Hematopoietic multipotent progenitor cell (in vitro differentiated cells): ENCODE measurements around the gene ABHD16B. TPM values are rescaled to one million over a fixed set of nuclear protein-coding genes. Genes with fewer than 3 reads are reported as not detected.
A peak's percentile ranks its signal among the peaks of the same experiment; 100 is the strongest.

Experiments used
- DNase-seq, 3 donors: peaks; one replicate each; pipeline ENCODE4 v3.0.0-alpha.2; 2011 to 2015; ENCODE audit warnings: low read depth in 2 of 3, low spot score in 2 of 3
- total RNA-seq: library from RNA; depleted of rRNA; stranded (reverse); fragments of >200 nt; gene quantifications from one replicate; pipeline ENCODE4 v1.2.3, GENCODE V29; 2012

ABHD16B gene
- total RNA-seq: 0.27 TPM

DNA sequence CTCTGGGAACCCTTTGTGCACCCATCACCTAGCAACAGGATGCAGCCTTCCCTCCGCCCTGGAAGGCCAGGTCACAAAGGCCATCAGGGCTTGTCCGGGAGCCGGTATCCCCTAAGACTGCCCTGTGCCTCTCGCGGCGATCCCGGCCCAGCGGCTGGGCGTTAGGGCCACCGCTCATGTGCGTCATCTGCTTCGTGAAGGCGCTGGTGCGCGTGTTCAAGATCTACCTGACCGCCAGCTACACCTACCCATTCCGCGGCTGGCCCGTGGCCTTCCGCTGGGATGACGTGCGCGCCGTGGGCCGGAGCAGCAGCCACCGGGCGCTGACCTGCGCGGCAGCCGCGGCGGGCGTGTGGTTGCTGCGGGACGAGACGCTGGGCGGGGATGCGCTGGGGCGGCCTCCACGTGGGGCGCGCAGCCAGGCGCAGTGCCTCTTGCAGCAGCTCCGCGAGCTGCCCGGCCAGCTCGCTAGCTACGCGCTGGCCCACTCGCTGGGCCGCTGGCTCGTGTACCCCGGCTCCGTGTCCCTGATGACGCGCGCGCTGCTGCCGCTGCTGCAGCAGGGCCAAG is at the start of gene ABHD16B:
Gene ABHD16B (plus strand): TSS at position 134 of the 570 bp plus-strand sequence. CDS start 43 bp downstream, at position 177.
- DNase-seq: no peak

DNA sequence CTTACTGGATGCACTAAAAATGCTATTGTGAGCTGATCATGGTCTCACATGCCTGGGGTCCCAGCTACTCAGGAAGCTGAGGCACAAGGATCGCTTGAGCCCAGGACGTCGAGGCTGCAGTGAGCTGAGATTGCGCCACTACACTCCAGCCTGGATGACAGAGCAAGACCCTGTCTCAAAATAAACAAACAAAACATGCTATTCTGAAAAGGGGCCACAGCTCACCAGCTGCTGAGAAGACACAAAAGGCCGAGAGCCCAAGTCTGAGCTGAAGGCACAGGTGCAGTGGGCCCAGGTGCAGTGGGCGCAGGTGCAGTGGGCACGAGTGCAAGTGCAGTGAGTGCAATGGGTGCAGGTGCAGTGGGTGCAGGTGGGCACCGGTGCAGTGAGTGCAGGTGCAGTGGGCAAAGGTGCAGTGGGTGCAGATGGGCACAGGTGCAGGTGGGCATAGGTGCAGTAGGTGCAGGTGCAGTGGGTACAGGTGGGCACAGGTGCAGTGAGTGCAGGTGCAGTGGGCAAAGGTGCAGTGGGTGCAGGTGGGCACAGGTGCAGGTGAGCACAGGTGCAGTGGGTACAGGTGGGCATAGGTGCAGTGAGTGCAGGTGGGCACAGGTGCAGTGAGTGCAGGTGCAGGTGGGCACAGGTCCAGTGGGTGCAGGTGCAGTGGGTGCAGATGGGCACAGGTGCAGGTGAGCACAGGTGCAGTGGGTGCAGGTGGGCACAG is 46.2 kb upstream of the ABHD16B start:
- DNase-seq: no peak

DNA sequence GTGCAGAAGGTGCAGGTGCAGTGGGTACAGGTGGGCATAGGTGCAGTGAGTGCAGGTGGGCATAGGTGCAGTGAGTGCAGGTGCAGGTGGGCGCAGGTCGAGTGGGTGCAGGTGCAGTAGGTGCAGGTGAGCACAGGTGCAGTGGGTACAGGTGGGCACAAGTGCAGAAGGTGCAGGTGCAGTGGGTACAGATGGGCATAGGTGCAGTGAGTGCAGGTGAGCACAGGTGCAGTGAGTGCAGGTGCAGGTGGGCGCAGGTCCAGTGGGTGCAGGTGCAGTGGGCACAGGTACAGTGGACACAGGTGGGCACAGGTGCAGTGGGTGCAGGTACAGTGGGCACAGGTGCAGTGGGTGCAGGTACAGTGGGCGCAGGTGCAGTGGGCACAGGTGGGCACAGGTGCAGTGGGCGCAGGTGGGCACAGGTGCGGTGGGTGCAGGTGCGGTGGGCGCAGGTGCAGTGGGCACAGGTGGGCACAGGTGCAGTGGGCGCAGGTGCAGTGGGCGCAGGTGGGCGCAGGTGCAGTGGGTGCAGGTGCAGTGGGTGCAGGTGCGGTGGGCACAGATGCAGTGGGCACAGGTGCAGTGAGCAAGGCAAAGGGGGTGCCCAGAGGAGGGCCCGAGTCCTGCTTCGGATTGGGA is 45.6 kb upstream of the ABHD16B start:
- no peak for DNase-seq

DNA sequence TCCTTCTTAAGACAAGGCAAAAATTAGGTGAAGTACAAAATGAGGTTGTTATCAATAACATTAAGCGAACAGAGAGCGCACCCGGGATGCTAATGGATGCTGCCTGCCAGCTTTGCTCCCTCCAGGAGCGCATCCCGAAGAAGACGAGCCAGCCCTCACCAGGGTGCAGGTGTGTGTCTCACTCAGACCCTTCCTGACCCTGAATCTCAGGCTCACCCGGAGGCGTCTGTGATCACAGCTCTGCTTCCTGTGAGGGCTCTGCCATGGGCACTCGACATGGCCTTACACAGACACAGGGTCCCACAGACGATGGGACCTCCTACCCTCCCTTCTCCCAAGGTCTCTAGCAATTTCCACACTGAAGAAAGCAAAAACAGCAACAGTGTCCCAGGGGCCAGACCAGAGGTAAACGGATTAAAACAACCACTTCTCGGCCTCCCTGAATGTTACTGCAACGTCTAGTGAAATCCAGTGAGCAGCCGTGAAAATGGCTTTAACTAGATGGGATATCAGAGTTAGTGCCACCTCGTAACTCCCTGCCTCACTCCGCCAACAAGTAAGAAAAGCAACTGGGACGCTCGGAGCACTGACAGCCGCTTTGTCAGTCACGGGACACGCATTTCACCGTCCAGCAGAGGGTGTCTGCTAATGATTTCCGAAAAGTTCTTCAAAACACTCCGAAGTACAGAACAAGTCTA is 41.9 kb upstream of the ABHD16B start:
- peak in 1 of 3 donors; percentile 42 for DNase-seq

DNA sequence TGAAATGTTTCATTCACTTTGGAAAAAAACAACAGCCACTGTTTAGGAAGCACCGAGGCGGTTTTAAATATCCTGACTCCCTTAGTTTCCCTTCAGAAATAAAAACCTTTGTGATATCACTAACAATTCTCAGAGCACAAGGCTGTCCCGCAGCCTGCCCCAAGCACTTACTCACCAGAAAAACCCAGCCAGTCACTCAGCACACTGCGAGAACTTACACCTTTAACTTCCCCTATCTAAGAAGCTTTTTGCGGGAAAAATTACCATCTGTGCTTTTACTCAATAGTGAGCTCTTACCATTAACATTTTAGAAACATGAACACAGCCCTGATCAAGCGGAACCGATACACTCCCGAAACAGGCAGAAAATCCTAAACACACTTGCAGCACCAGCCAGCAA is 39.5 kb upstream of the ABHD16B start:
- no peak for DNase-seq

DNA sequence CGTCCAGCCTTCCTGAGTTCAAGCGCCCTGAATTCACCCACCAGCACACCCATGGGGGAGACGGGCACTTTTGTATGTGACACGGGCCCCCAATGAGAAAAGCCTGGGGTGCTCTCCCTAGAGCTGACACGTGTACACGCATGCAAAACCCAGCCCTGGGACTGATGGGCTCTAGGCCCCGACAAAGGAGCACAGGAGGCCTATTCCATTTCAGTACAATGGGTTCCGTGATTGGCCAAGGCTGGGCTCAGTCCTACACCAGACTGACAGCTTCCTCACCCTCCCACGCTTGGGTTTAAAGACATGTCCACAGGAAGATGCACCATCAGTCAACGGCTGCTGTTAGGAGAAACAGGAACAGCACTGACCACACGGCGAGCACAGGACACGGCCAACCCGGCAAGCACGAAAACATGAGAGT is 39.0 kb upstream of the ABHD16B start:
- DNase-seq: no peak

DNA sequence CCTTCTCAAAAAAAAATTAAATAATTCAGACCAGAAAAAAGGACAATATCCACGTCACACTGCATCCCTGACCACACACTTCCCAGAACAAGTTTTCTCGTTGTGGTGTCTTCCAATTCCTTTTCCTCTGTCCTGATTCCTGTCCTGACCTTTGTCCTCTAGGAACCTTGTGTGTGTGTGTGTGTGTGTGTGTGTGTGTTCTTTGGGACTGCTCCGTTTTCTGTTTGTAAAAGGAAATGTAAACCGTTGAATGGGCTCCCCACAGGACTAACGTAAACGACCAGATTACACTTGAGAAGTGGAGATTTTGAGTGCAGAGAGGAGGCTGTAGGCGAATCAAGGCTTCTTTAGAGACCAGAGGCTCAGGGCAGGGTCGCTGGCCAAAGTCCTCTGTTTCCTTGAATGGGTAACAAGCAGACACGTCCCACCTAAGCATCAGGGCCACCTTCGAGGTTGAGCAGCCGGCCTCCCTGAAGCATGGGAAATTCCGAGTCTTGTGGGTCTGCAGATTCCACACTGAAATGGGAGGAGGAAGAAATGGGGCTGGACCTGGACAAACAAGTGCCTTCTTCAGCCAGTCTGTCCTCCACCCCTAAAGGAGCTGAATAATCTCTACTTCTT is 37.5 kb upstream of the ABHD16B start:
- no peak for DNase-seq

DNA sequence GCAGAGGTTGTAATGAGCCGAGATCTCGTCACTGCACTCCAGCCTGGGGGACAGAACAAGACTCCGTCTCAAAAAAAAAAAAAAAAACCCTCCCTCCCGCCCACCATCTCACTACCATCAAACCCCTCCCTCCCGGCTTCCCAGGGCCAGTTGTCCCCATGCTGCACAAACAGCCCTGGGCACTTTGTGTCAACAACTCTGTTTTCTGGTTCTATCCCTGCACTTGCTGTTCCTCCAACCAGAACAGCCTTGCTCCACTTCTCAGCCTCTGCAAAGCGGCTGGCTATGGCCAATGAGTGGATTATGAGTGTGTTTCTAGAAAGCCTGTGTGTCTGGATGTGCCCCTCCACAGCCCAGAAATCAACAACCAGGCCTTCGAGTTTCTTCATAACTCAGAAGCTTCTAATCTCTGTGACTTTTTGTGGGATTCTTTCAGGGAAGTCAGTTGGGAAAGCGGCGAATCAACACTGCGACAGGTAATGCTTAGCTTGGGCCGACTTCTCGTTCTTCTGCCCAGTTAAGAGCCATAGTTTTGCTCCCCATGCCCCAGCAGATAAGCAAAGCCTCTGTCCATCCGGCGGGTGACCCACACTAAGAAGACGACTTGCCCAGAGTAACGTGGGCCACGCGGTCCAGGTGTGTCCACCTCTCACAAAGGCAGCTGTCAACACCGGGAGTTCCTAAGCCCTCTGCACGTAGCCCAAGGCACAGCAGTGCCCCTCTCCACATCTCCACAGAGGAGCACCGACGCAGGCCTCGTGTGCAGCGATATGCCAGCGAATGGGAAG is 35.8 kb upstream of the ABHD16B start:
- no peak for DNase-seq

DNA sequence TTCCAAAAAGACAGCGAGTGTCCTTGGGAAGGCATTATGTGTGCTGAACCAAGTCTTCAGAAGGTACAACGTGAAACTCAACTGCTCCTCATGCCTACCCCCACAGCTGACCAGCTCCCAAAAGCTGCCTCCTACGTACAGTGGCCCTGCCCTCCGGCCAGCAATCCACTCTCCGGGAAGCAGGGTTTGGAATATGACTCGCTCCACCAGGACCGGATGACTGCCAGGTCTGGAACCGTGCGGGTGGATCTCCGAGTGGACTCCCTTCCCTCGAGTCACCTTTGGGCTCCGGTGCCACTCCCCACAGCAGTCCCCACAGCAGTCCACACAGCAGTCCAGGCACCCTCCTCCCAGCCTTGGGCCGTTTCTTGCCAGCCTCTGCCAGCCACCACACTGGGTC is 34.5 kb upstream of the ABHD16B start:
- no peak for DNase-seq

DNA sequence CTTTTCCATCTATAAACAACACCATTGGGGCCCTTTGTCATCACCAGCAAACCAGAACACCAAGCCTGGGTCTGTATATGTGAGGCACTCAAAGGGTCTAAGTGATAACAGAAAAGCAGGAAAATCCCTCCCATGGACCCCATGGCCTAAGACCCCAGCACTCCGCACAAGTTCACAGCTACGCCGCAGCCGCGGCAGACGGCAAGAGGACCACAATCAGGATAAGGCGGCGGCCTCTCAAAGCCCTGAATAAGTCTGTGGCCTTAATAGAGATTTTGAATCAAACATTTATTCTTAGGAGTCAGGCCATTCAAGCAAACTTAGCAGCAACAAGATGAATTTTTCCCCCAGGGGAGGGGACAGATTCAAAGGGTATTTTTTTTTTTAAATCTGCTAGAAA is 33.2 kb upstream of the ABHD16B start:
- DNase-seq: no peak

DNA sequence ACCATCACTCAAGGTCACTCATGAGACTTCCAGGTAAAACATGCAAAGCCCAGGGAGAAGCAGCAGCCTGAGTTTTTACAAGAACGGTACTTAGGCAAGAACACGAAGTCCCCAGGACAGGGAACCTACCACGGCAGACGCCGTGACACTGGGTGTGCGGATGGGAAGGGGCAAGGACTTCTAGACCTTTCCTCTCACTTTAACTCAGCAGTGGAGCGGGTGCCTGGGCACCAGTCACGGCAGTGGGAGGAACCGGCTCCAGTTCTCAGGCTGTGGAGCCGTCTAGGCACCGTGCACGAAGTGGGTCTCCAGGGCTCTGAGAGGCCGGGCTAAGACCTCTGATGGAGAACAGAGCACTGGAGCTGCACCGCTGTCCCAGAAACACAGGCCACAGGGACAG is 32.8 kb upstream of the ABHD16B start:
- no peak for DNase-seq

DNA sequence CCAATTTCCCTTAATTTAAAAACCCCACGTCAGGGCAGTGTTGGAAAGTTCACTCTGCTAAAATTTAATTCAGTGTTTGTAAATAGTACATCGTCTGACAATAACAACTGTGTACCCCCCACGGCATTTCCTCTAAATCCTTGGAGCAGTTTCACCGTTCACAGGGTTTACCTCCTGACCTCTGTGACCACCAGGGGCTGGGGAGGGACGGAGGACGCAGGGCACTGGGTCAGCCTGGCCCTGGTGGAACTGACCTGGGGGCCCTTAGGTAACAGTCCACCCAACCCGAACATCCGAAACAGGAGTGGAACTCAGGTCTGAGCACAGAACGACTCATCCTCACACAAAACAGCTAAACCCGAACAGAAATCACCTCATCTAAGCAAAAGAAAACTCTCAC is 32.3 kb upstream of the ABHD16B start:
- DNase-seq: no peak

DNA sequence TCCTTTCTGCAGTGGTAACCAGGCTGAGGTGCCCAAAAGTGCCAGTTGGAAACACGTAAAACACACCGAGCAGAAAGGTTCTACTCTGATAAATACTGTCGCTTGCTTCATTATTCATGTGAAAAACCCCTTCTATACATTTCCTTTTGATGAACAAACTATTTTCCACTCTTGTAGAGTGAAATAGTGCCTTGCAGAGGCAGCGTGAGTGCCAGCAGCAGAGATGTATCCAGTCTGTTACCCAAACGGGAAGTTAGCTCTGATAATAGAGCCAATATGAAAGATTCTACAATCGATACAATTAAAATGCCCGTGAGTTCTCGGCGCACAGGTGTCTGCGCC is 31.7 kb upstream of the ABHD16B start:
- DNase-seq: no peak

DNA sequence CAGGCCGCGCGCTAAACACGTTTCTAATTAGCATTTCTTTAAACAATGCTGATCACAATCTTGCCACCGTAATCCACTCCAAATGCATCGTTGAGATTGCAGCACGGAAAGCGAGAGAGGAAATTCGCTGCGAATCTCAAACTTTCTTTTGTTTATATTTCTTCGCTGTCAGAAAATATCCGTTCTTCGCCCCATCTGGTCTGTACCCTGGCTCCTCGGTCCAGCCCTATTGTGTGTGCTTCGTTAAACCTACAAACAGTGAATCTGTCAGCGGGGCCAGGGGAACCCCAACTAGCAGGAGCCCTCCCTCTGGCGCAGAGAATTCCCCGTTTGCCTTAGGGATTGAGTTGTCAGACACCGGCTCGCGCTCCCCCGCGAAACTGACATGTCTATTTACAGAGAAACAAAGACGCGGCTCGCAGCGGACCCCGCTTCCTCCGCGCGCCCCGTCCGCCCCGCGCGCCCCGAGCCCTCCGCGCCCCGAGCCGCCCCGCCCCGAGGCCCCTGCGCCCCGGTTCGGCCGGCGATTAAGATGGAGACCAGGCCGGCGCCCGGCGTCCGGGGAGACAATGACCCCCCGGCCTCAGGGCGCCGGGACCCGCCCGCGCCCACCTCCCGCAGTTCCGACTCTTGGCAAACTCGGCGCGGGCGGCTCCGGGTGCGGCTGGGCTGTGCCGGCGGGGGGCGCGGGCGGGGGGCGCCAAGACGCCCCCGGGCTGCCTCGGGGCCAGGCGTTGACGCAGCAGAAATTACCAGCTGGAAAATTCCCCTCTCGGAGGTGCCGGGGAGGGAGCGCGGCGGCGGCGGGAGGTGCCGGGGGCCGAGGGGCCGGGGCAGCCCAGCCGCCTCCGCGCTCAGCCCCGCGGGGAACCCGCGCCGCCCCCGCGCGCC is 31.1 kb upstream of the ABHD16B start:
- no peak for DNase-seq

DNA sequence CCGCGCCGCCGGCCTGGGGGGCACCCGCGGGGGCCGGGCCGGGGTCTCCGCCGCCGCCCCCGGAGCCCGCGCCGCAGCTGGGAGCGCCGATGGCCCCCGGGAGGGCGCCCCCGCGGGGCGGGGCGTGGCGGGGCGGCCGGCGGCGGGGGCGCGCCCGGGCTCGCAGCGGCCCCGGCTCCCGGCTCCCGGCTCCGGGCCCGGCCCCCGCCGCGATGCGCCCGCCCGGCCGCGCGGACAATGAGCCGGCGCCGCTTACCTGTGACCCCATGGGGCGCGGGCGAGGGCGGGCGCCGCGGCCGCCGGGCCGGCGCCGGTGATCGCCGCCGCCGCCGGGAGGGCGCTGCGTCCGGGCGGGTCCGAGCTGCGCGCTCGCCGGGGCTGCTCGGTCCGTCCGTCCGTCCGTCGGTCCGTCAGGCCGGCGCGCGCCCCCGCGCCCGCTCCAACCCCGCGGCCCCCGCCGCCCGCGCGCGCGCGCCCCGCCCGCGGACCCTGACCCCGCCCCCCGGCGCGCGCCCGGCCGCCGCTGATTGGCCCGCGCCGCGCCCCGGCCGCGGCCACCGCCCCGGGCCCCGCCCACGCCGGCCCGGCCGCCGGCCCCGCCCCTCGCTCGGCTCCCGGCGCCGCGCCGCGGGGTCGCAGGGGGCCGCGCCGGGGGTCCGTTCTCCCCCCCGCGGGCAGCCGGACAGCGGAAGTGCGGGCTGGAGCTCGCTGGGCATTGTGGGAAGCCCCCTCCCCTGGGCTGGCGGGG is 30.3 kb upstream of the ABHD16B start, which contains the start of gene ZBTB46:
Gene ZBTB46 (minus strand): TSS at position 424 of the 748 bp plus-strand sequence. CDS start 40,507 bp downstream, outside the sequence.
- no peak for DNase-seq

DNA sequence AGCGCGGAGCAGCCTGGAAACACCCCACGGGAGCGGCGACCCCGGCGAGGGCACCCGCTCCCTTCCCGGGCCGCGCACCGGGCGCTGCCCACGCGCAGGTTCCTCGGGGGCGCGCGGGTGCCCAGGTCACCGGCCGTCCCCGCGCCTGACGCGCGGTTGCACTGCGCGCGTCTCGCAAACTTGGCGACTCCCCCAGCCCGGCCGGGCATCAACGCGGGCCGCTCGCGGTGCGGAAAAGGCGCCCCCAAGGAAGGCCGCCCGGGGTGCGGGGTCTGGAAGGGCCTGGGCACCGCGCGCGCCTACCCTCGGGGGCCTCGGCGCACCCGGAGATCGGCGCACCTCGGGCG is 29.7 kb upstream of the ABHD16B start:
- DNase-seq: no peak

DNA sequence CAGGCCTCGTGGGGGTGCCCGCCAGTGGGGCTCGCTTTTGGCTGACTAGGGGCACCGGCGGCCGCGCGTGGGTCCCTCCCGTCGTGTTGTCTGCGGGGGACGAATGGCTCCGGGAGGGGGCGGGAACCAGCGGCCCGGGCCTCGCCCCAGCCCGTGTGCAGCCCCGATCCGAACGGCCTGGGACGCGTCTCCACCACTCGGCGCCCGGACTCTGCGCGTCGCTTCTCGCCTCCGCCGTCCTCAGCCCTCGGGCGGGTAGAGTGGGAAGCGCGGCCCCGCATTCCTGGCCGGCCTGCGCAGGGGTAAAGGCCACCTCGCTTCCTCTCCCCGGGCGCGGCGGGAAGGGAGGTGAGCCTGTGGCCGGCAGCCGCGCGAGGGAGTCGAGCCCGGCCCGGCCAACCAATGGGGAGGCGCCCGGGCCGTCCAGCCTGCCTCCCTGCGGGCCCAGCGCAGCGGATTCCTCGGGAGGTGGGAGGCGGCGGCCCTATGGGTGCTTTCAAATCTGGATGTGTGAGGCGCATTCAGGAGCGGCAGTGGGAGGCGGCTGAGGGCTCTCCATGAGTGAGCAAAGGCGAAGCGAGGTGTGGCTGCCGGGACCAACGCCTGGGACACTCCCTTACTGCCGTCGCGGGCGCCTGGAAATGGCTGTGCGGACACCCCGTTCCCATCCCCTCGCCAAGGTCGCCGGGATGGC is 29.2 kb upstream of the ABHD16B start:
- no peak for DNase-seq
